Activated T-helper 2 cell treated with anti-CD3 and anti-CD28 coated beads, Interferon-gamma antibody, Interleukin-2, Interleukin-4, amounts not matched to agents 10 μg/mL and 5 μg/mL and 100 μg/mL, durations not matched to agents 14 hours and 24 hours and 36 hours (primary cell): ENCODE measurements around the gene MAP3K9. TPM values are rescaled to one million over a fixed set of nuclear protein-coding genes. Genes with fewer than 3 reads are reported as not detected.

Experiments used
- DNase-seq: peaks from one replicate; pipeline ENCODE4 v3.0.0; 2021; ENCODE audit warnings: low spot score
- H3K27ac Mint-ChIP-seq: one replicate; pipeline ENCODE4 v1.8.0; 2021; ENCODE audit warnings: mixed read lengths
- H3K27me3 Mint-ChIP-seq: one replicate; pipeline ENCODE4 v1.8.0; 2021; ENCODE audit warnings: low read depth, mixed read lengths
- H3K36me3 Mint-ChIP-seq: one replicate; pipeline ENCODE4 v1.8.0; 2021; ENCODE audit warnings: low read depth, mixed read lengths
- H3K4me1 Mint-ChIP-seq: one replicate; pipeline ENCODE4 v1.8.0; 2021; ENCODE audit warnings: low read depth, mixed read lengths
- H3K4me3 Mint-ChIP-seq: one replicate; pipeline ENCODE4 v1.8.0; 2021; ENCODE audit warnings: low read depth, mild to moderate bottlenecking, moderate library complexity, mixed read lengths
- H3K9me3 Mint-ChIP-seq: one replicate; pipeline ENCODE4 v1.8.0; 2021; ENCODE audit warnings: mixed read lengths
- intact Hi-C: fragments of 100-400 bp; cut with micrococcal nuclease; formaldehyde crosslinking; loops from one replicate; pipeline ENCODE4 v1.15.1; 2023
- total RNA-seq: library from RNA; stranded (reverse); gene quantifications from 2 replicates; pipeline ENCODE4 v1.2.3, GENCODE V29; 2022

The MAP3K9 gene
- total RNA-seq, 1 donor from 2014 or later: 5.5 TPM

GRCh38 chr14:70811578-70811977 is 2.3 kb upstream of the MAP3K9 start:
- Mint-ChIP-seq H3K4me3 (no peak overlapping the region), H3K36me3 (peaks cover 3% of the 10 kb centered on the region), H3K27ac (no peak overlapping the region), H3K9me3 (no peaks in the 10 kb centered on the region), H3K4me1 (peaks cover 10% of the 10 kb centered on the region), H3K27me3 (peaks cover 2% of the 10 kb centered on the region)
- intact Hi-C loops: loop anchor here (5.0 kb wide), 1 partner anchor 99 kb away; no protein-coding TSS in a partner anchor
- DNase-seq: no peak

DNA sequence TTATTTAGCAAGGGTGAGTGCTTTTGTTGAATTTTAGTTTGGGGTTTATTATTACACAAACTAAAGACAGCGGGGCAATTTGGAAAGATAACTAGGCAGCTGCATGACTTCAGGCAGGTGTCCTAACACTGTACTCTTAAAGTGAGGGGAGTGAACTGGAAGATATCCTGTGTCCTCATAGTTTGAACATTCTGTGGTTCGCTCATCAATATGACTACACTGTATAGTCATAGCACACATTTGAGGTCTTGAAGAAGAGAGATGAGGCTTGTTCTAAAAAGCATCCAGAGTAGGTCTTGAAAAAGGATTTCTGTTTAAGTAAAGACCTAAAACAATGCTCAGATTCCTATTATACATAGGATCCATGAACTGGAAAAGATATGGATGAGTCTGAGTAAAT is 1.7 kb upstream of the MAP3K9 start:
- Mint-ChIP-seq H3K27ac (no peak overlapping the region), H3K36me3 (peaks cover 3% of the 10 kb centered on the region), H3K9me3 (no peaks in the 10 kb centered on the region), H3K4me3 (no peak overlapping the region), H3K4me1 (peaks cover 10% of the 10 kb centered on the region), H3K27me3 (peaks cover 2% of the 10 kb centered on the region)
- intact Hi-C loops: loop anchor here (5.0 kb wide), 1 partner anchor 99 kb away; no protein-coding TSS in a partner anchor
- DNase-seq: no peak

DNA sequence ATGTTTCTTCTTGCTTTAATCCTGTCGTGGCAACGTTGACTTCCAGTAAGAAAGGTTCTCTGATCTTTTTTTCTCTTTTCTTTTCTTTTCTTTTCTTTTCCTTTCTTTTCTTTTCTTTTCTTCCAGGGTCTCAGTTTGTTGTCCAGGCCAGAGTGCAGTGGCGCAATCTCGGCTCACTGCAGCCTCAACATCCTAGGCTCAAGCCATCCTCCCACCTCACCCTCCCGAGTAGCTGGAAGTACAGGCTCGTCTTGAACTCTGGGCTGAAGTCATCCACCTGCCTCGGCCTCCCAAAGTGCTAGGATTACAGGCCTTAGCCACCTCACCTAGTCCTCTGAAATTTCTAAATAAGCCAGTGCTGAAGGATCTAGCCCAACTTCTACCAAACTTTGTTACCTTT is 1.3 kb upstream of the MAP3K9 start:
- no peak overlapping the region for H3K27ac Mint-ChIP-seq
- peaks cover 2% of the 10 kb centered on the region for H3K27me3 Mint-ChIP-seq
- intact Hi-C loops: loop anchor here (5.0 kb wide), 1 partner anchor 98 kb away; no protein-coding TSS in a partner anchor

GRCh38 chr14:70808416-70809224 is 693 bp downstream of the MAP3K9 start:
- H3K27me3 Mint-ChIP-seq: peaks cover 2% of the 10 kb centered on the region
- intact Hi-C loops: loop anchor here (5.0 kb wide), 2 partner anchors 166 to 206 kb away; partner anchors contain the start of genes MED6 and TTC9
- peak; percentile 20 for DNase-seq
- no peaks in the 10 kb centered on the region for H3K9me3 Mint-ChIP-seq
- H3K36me3 Mint-ChIP-seq: peaks cover 3% of the 10 kb centered on the region
- peak overlapping the region; percentile 59 for H3K27ac Mint-ChIP-seq
- H3K4me3 Mint-ChIP-seq: peak overlapping the region; percentile 75
- H3K4me1 Mint-ChIP-seq: peaks cover 8% of the 10 kb centered on the region

More for the DNA sequence above, 1.3 kb upstream of the MAP3K9 start:
- no peak overlapping the region for H3K4me3 Mint-ChIP-seq
- no peak for DNase-seq
- H3K4me1 Mint-ChIP-seq: peaks cover 10% of the 10 kb centered on the region
- H3K9me3 Mint-ChIP-seq: no peaks in the 10 kb centered on the region
- H3K36me3 Mint-ChIP-seq: peaks cover 3% of the 10 kb centered on the region

- Mint-ChIP-seq H3K4me3 (peak overlapping the region; percentile 75), H3K36me3 (peaks cover 3% of the 10 kb centered on the region), H3K27ac (peak overlapping the region; percentile 59), H3K27me3 (peaks cover 2% of the 10 kb centered on the region), H3K4me1 (peaks cover 8% of the 10 kb centered on the region), H3K9me3 (no peaks in the 10 kb centered on the region)
- peak; percentile 60 for DNase-seq
- intact Hi-C loops: loop anchor here (5.0 kb wide), 2 partner anchors 166 to 206 kb away; partner anchors contain the start of genes MED6 and TTC9
Measured at GRCh38 chr14:70807898-70808415, 1.4 kb downstream of the MAP3K9 start.

GRCh38 chr14:70804556-70805162 is 4.7 kb downstream of the MAP3K9 start:
- intact Hi-C loops: loop anchor here (5.0 kb wide), 2 partner anchors 162 to 202 kb away; partner anchors contain the start of genes MED6 and TTC9

GRCh38 chr14:70803321-70804310 is 5.7 kb downstream of the MAP3K9 start:
- Mint-ChIP-seq H3K27me3 (peaks cover 2% of the 10 kb centered on the region), H3K4me1 (peaks cover 10% of the 10 kb centered on the region)

More at GRCh38 chr14:70804556-70805162, 4.7 kb downstream of the MAP3K9 start:
- H3K4me3 Mint-ChIP-seq: no peak overlapping the region
- H3K4me1 Mint-ChIP-seq: peaks cover 10% of the 10 kb centered on the region
- H3K36me3 Mint-ChIP-seq: peaks cover 8% of the 10 kb centered on the region
- DNase-seq: no peak
- no peaks in the 10 kb centered on the region for H3K9me3 Mint-ChIP-seq
- peaks cover 2% of the 10 kb centered on the region for H3K27me3 Mint-ChIP-seq
- no peak overlapping the region for H3K27ac Mint-ChIP-seq

GRCh38 chr14:70802379-70802778 is 6.9 kb downstream of the MAP3K9 start:
- H3K36me3 Mint-ChIP-seq: peaks cover 11% of the 10 kb centered on the region
- no peaks in the 10 kb centered on the region for H3K9me3 Mint-ChIP-seq
- peaks cover 8% of the 10 kb centered on the region for H3K4me1 Mint-ChIP-seq
- intact Hi-C loops: no loop called here
- peaks cover 2% of the 10 kb centered on the region for H3K27me3 Mint-ChIP-seq
- no peak for DNase-seq
- H3K27ac Mint-ChIP-seq: no peak overlapping the region
- no peak overlapping the region for H3K4me3 Mint-ChIP-seq

More at GRCh38 chr14:70803321-70804310, 5.7 kb downstream of the MAP3K9 start:
- no peak overlapping the region for H3K27ac Mint-ChIP-seq
- H3K9me3 Mint-ChIP-seq: no peaks in the 10 kb centered on the region
- intact Hi-C loops: no loop called here
- no peak overlapping the region for H3K4me3 Mint-ChIP-seq
- DNase-seq: no peak
- peaks cover 8% of the 10 kb centered on the region for H3K36me3 Mint-ChIP-seq

DNA sequence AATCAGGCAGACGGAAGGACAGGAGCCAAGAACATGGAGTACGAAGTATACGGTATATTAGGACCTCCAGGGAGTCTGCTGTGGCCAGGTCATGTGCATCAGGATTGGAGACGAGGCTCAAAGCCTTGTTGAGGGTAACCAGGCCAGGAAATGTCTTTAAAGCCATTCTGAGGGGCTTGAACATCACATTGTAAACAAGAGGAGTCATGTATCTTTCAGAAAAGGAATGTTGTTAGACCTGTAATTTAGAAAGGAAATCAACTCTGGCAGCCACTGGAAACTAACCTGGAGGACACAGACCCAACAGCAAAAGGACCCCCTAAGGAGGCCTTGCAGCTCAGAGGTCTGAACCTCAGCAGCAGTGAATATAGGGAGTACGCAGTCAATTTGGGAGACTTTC is 7.5 kb downstream of the MAP3K9 start:
- Mint-ChIP-seq H3K4me1 (peaks cover 7% of the 10 kb centered on the region), H3K27ac (no peak overlapping the region), H3K4me3 (no peak overlapping the region), H3K36me3 (peaks cover 10% of the 10 kb centered on the region), H3K27me3 (peaks cover 1% of the 10 kb centered on the region), H3K9me3 (no peaks in the 10 kb centered on the region)
- intact Hi-C loops: no loop called here
- DNase-seq: no peak

DNA sequence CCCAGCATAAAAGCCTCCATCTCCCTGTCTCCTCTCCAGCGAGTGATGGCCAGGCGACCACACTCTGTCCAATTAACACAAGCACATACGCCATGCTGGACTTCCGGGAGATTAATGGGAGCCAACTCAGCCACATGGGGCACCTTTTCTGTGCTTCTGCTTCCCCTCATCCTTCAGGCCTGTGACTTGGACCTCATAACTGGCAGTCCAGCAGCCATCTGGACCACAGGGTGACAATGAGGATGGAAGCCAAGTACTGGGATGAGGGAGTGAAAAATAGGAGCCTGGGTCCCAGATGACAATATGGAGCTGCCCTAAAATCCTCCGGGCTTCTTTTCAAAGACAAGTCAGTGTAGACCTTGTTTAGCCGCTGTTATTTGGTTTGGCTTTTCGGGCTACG is 12.8 kb downstream of the MAP3K9 start:
- H3K9me3 Mint-ChIP-seq: no peaks in the 10 kb centered on the region
- no peak overlapping the region for H3K27ac Mint-ChIP-seq
- no peaks in the 10 kb centered on the region for H3K27me3 Mint-ChIP-seq
- intact Hi-C loops: no loop called here
- DNase-seq: no peak
- no peaks in the 10 kb centered on the region for H3K4me1 Mint-ChIP-seq
- H3K36me3 Mint-ChIP-seq: peaks cover 13% of the 10 kb centered on the region
- no peak overlapping the region for H3K4me3 Mint-ChIP-seq

- no peaks in the 10 kb centered on the region for H3K4me1 Mint-ChIP-seq
- intact Hi-C loops: no loop called here
- no peak overlapping the region for H3K27ac Mint-ChIP-seq
- no peak for DNase-seq
- H3K9me3 Mint-ChIP-seq: no peaks in the 10 kb centered on the region
- no peak overlapping the region for H3K4me3 Mint-ChIP-seq
- no peaks in the 10 kb centered on the region for H3K27me3 Mint-ChIP-seq
- H3K36me3 Mint-ChIP-seq: peaks cover 10% of the 10 kb centered on the region
Measured at GRCh38 chr14:70794294-70794693, 15.0 kb downstream of the MAP3K9 start.

DNA sequence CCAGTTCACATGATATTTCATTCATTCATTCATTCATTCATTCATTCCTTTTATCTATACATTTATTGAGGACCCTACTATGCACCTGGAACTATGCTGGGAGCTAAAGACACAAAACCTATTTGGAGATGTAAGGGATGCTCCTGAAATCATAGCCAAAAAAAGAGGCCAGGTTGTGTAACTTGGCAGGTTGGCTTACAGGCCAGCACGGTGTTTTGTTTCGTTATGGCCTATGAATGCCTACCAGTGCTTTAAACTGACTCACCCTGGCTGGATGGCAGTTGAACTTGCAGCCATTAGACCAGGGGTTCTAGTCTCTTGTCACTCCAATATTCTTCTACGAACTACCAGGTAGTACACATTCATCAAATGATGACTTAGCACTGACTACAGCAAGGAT is 15.7 kb downstream of the MAP3K9 start:
- Mint-ChIP-seq H3K9me3 (no peaks in the 10 kb centered on the region), H3K36me3 (peaks cover 10% of the 10 kb centered on the region), H3K4me3 (no peak overlapping the region), H3K27me3 (no peaks in the 10 kb centered on the region), H3K4me1 (no peaks in the 10 kb centered on the region), H3K27ac (no peak overlapping the region)
- intact Hi-C loops: no loop called here
- no peak for DNase-seq
